SK-N-DZ (cell line): Measurements from ENCODE around the gene FAM171A2.
A peak's percentile ranks its signal among the peaks of the same experiment; 100 is the strongest.
"Not testable (repeated sequence)": the region's sequence is repeated elsewhere in the genome, so short reads cannot be mapped to it uniquely, and the experiment has no call there.

Source experiments
- DNase-seq: peaks from one replicate; pipeline ENCODE4 v3.0.0-alpha.2; 2015; ENCODE audit warnings: low spot score

The FAM171A2 gene

DNA sequence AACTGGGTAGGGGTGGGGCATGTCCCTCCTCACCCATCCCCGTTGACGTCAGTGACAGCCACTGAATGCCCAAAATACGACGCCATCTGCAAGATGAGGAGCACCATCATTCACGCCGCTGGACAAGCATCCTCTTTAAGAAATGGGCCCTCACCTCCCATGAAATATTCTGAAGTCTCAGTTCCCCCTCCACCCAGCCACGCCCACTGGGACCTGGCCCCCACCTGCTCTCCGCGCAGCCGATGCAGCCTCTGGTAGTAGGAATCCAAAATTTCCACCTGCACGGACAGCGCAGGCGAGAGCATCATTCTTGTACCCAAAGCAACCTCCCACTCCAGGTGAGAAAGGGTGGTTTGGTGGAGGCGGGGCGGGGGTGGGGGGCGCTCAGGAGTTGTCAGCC is 20.2 kb upstream of the FAM171A2 start:
- DNase-seq = no peak

DNA sequence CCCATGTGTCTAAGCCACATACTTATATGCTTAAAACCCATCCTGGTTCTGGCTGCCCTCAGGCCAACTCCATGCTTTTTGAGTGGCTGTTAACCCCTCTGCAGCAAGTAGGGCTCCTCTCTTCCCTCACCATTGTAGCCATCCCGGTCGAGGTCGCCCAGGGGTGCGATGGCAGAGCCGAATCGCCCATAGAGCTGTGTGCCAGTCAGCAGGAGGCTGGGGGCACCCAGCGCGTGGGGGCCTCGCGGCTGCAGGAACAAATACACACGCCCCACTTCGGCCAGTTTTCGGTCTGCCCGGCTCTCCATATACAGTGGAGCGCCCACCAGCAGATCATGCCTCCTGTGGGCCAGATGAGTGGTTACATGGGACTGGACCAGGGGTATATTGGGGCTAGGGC is 19.7 kb upstream of the FAM171A2 start:
- no peak for DNase-seq

DNA sequence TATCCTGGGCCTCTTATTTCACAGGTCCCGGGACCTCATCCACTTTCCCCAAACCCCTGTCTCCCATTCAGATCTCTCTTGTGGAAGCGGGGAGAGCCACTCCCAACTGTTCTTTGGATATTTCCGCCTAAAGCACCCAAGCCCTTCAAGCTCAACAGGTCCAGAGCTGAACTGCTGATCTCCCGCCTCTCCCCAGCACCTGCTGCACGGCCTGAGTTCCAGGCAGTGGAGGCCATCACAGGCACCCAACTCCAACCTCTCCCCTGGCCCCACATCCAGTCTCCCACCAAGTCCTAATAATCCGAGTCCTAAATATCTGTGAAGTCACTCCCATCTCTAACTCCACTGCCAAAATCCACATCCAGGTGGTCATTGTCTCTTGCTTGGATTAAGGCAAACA is 19.3 kb upstream of the FAM171A2 start:
- no peak for DNase-seq

DNA sequence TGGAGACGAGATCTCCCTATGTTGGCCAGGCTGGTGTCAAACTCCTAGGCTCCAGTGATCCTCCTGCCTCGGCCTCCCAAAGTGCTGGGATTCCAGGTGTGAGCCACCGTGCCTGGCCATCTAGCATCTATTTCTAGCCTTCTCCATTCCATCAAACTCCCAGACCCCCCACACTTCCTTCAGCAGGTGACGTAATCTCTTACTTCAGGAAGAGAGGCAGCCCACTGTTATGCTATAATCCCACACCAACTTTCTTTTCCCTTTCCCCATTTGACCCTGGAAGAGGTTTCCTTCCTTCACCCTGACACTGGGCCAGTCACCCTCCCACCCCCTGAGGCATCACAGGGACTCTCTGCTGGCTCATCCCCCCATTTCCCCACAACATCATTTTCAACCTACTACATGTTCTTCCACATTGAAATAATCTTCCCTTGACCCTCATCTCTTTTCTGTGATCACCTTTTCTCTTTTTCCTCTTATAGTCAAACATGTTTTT is 18.2 kb upstream of the FAM171A2 start:
- DNase-seq = no peak

DNA sequence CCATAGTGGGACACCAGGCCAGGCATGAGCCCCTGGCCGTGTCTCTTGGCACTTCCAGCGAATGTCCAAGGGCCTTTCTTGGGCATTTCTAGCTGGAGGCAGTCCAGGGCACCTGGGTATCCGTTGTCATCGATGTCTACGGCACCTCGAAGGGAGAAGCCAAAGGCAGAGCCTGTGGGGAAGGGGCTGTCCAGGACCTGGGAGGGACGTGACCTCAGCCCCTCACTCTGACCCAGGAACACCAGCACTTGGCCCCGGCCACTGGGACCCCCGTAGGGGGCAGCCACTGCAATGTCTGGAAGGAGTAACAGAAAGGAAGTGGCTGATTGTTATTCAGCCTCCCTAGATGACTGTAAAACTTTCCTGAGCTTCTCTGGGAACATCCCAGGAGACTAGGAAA is 17.1 kb upstream of the FAM171A2 start:
- no peak for DNase-seq

DNA sequence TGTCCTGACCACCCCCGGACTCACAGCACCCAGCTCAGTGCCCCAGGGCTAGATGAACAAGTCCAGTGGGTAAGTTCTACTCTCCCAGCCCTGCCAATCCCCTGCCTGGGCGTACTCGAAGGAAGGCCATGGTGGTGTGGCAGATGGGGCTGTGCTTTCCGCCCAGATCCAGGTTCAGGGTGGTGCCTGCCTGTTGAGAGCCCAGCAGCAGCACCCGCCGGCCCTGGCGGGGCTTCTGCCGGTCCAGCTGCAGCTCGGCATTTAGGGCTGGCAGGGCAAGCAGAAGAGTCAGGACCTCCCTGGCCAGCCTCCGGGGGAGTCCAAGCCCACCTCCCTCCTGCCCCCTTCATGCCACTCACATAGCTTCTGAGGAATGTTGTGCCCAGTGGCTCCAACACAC is 16.2 kb upstream of the FAM171A2 start:
- DNase-seq = no peak

DNA sequence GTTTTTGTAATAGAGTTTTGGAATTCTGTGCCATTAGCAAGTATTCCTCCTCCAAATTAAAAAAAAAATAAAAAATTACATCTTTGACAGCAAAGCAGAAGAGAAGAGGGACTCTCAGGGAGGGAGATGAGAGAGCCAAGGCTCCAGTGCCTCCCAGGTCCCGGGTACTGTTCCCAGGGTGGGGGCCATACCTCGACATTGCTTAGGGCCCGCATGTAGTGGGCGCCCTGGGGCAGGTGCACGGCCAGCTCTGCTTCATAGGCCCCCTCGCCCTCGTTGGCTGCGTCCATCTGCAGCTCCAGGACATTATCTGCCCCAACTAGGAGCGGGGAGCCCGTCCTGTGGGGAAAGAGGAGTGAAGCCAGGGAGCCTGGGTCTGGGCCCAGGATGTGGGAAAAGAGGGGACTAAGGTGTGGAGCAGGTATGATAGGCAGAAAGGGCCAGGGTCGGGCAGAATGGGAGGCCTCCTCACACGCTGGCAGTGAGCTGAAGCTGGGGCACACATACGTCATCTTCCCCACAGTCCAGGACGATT is 14.6 kb upstream of the FAM171A2 start:
- DNase-seq = no peak

DNA sequence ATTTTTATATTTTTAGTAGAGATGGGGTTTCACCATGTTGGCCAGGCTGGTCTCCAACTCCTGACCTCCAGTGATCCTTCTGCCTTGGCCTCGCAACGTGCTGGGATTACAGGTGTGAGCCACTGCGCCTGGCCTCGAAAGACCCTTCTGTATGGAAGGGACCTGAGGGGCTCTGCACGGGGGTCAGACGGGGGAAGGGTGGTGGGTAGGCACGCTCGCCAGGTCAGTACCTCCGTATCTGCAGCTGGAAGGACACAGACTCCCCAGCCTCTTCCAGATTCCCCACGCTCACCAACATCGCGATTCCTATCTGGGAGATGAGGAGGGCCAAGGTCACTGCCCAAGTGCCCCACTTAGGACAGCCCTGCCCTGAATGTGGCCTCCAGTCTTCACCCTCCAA is 13.1 kb upstream of the FAM171A2 start:
- no peak for DNase-seq

DNA sequence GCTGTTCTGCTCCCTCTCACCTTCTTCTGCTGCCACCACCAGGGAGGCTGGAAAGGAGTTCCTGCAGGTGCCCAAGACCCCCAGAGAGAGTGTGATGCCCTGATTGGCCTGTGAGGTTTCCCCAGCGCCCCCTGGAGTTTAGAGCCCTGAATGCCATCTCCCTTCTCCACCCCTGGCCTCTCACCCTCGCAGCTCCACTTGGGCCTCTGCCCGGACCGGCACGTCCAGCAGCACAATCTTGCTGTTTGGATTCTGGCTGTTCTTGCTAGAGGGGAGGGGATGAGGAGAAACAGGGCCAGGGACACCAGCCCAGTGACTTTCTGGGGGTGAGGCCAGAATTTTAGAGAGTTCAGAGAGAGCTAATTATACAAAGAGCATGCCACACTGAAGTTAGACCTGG is 12.5 kb upstream of the FAM171A2 start:
- peak; percentile 69 for DNase-seq

DNA sequence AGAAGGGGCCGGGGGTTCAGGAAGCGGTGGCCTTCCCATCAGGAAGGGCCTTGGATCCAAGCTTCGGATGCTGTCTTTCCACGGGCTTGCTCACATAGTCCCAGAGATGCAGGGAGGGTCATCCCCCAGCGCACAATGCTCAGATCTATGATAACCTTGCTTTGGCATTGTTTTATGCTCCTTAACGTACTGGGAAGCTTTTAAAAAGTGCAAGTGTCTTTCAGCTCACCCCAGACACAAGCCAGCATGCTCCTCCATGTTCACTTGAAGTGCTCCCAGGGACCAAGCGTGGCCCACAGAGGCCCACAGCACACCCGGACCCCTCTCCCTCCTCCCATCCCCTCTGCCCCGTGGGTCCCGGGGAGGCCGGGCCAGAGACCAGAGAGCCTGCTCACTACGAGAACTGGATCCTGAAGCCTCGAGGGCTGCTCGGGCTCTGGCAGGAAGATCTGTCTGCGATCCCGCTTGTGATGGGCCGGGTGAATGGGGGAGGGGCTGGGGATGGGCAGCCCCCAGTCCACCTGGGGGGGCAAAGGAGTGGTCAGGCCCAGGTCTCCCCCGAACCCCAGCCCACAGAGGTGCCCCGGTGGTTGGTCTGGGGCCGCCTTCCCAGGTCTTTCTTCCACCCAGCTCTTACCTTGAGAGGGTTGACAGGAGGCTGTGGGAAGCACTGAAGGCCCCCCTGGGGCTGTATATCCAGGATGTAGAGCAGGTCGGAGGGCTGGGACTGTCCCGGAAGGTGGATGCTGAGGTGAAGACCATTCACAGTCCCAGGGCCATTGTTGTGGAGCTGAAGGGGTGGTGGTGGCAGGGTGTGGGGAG is 11.8 kb upstream of the FAM171A2 start:
- peak; percentile 38 for DNase-seq

DNA sequence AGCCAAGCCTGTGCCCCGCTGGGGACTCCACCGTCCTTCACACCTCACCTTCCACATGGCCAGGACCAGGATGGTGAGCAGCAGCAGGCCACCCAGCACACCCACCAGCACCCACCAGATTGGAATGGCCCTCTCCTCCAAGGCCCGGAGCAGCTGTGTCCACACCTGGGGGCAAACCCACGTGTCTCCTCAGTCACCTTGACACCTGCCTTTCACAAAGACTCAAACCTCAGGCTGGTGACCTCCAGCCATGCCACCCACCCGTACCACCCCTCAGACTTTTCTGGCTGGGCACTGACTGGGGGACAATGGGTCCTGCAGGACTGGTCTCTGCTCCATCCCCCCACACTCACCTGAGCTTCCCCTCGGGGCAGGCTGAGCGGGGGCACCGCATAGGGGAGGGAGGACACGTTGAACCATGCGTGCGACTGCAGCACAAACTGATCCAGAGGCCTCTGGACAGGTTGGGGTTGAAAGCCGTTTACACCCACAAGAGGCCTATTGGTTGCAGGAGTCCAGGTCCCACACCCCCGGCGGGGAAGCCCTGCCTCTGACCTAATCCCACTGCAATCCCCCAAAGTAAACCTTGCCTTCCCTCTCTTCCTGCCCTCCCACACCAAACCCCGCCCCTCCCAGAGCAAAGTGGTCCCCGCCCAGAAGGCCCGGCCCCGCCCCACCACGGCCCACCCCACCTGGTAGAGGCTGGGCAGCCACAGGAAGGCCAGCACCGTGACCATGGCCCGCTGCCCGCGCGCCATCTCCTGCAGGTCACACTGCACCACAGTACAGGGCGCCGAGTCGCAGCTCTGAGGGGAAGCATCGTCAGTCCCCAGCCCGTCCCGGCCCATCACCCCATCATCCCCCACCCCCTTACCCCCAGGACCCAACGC is 10.9 kb upstream of the FAM171A2 start:
- no peak for DNase-seq

DNA sequence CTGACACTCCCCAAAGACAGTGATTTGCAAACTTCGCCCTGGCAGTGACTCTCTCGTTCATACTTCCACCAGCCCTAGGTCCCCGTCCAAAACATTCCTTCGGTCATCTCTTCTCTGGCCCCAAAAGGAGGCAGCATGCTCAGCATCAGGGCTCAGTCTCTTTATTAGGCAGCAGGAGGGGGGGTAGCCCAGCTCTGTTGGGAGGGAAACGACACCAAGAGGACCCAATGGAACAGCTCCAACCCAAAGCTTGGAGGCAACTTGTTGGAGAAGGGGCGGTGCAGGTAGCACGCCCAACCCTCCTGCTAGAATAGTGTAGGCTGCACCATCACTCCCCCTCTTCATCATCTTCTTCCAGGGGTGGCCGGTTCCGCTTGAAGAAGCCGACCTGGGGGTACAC is 8.4 kb upstream of the FAM171A2 start:
- no peak for DNase-seq

DNA sequence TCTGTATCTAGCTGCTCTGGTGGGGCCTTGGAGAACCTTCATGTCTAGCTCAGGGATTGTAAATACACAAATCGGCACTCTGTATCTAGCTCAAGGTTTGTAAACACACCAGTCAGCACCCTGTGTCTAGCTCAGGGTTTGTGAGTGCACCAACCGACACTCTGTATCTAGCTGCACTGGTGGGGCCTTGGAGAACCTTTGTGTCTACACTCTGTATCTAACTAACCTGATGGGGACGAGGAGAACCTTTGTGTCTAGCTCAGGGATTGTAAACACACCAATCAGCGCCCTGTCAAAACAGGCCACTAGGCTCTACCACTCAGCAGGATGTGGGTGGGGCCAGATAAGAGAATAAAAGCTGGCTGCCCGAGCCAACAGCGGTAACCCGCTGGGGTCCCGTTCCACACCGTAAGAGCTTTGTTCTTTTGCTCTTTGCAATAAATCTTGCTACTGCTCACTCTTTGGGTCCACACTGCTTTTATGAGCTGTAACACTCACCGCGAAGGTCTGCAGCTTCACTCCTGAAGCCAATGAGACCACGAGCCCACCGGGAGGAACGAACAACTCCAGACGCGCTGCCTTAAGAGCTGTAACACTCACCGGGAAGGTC is 5.9 kb upstream of the FAM171A2 start:
- not testable (repeated sequence) for DNase-seq

DNA sequence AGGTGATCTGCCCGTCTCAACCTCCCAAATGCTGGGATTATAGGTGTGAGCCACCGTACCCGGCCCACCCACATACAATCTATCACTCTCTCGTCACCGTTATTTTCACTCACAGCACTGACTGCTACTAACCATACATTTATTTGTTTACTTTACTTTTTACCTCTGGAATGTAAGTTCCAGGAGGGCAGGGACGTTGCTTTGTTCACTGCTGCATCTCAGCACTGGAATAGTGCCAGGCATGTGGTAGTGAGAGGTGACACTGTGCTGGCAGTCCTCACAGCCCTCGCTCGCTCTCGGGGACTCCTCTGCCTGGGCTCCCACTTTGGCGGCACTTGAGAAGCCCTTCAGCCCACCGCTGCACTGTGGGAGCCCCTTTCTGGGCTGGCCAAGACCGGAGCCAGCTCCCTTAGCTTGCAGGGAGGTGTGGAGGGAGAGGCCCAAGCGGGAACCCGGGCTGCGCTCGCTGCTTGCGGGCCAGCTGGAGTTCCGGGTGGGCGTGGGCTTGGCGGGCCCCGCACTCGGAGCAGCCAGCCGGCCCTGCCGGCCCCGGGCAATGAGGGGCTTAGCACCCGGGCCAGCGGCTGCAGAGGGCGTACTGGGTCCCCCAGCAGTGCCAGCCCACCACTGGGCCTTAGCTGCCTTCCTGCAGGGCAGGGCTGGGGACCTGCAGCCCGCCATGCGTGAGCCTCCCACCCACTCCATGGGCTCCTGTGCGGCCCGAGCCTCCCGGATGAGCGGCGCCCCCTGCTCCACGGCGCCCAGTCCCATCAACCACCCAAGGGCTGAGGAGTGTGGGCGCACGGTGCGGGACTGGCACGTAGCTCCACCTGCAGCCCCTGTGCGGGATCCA is 5.0 kb upstream of the FAM171A2 start:
- DNase-seq = not testable (repeated sequence)

DNA sequence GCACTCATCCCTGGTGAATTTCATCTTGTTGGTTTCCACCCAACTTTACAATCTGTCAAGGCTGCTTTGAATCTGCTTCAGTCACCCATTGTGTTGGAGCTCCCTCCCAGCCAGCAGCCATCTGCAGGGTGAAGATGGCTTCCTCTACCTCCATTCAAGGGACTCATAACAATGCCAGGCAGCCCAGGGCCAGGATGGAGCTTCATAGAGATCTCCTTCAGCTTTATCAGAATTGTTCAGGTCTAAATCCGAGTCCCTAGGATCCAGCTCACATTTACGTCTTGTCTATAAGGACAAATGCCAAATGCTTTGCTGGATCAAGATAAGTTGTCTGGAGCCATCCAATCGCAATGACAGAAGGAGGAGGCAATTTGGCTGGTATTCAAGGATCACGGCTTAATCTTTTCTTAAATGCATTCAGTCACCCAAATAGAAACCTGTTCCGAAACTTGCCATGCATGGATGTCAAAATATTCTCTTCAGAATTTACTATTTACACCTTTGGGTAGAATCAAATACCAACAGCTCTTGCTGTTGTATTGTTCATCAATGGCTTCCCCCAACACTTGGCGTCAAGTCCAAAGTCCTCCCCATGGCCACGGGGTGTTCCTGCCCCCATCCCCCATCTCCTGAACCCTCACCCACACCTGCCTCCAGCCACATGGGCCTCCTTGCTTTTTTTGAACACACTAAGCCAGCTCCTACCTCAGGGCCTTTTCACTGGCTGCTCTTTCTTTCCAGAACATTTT is 3.8 kb upstream of the FAM171A2 start:
- DNase-seq = no peak

DNA sequence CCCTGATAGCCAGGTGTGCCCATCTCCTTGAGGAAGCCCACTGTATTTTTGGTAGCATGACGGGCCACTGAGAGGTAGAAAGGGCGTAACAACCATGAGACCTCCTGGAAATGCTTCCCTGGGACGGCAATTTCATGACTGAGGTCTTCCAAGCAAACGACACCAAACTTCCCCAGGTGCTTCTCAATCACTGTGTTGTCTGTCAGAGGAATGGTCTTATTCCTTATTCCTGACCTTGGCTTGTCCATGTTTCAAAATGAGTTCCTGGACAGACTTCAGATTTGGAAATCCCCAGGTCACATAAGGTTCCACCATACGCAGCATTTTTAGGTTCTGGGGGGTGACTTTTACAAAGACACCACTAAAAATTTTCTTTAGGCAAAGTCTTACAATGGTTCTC is 1.4 kb upstream of the FAM171A2 start:
- not testable (repeated sequence) for DNase-seq

DNA sequence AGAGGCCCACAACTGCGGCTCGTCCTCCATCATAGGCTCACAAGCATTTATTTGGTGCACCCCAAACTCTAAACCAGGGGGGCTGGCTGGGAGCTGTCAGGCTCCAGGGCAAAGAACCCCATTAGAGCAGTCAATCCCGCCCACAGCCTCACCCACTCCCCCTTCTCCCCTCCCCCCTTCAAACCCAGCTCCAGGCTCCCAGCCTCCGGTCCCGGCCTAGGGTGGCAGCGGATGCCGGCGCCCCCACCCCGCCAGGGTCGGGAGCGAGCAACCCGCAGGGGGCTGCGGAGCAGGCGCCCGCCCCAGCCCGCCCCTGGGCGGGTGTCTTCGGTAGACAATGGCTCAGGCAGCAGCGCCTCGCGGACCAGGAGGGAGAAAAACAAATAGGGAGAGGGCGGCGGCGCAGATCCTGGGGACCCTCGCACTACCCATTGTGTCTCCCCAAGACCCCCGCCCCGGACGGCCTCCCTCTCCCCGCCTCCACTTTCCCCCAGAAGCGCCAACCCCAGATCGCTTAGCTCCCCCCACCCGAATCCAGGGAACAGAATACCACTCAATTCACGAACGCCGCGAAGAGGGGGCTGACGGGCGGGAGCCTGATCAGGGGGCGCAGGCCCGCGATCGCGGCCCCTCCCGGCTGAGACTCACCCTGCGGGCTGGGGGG is 572 bp downstream of the FAM171A2 start:
- DNase-seq = no peak

DNA sequence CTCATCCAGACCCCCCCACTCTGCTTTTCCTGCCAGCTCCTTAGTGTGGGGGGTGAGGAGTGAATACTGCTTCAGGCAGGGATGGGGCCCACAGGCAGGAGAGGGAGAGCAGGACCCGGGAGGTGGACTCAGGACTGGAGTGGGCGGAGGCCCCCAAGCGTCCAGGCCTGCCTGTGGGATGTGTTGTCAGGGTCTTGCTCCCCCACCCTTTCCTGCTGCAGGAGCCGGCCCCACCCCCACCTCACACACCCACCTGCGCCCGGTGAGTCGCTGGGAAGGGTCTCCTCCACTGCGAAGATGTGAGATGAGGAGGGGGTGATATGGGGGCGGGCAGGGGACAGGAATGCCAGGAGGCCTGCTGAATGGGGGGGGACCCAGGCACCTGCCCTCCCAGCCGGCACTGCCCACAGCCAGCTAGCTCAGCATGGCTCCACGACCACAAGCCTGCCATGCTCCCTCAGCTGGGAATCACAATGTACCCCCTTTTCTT is 1.1 kb downstream of the FAM171A2 start:
- no peak for DNase-seq
